Peyer's patch (tissue), 4 donors: ENCODE results near the gene ABCA7.

Experiments used
- CTCF ChIP-seq, 6 experiments: fragments of 450-650 bp in 4 of 6; fragments of 200-600 bp in 2 of 6; sonication (generic) in 1 of 6; IDR thresholded peaks; one replicate each; pipeline ENCODE4 v1.5.1; 2017 to 2019; ENCODE audit warnings: antibody characterized with exemption in 6 of 6, mild to moderate bottlenecking in 3 of 6, moderate library complexity in 1 of 6
- POLR2A ChIP-seq, 2 donors: fragments of 450-650 bp; IDR thresholded peaks; one replicate each; pipeline ENCODE4 v1.5.1; 2017; ENCODE audit warnings: antibody characterized with exemption in 2 of 2, mild to moderate bottlenecking in 2 of 2, moderate library complexity in 2 of 2

GRCh38 chr19:1087813-1088415 lies 48.0 kb downstream of the ABCA7 start:
- TF ChIP-seq CTCF (IDR thresholded peaks at IDR 0.05) (peak in 2 of 6 experiments; percentile 2 to 13), POLR2A (IDR thresholded peaks at IDR 0.05) (no peak)
